GM23338 (cell line): ENCODE measurements around the gene XYLT1.

ENCODE experiments used
- CTCF ChIP-seq, 2 experiments: fragments of 200-600 bp in 1 of 2; sonication (generic) in 1 of 2; conservative IDR thresholded peaks; 2 replicates each; pipeline versions ENCODE4 v1.5.1 to v1.6.1; 2016 to 2017; ENCODE audit warnings: antibody characterized with exemption in 2 of 2, low read depth in 2 of 2, mild to moderate bottlenecking in 2 of 2, moderate library complexity in 1 of 2
- JUNB ChIP-seq: IDR thresholded peaks from one replicate; pipeline ENCODE4 v1.6.1; 2016; ENCODE audit warnings: antibody characterized with exemption; ENCODE audit not compliant: unreplicated experiment
- TF ChIP-seq, protein P1 (sequence below): IDR thresholded peaks from 2 replicates; pipeline ENCODE4 v1.6.1; 2016; ENCODE audit warnings: antibody characterized with exemption

DNA sequence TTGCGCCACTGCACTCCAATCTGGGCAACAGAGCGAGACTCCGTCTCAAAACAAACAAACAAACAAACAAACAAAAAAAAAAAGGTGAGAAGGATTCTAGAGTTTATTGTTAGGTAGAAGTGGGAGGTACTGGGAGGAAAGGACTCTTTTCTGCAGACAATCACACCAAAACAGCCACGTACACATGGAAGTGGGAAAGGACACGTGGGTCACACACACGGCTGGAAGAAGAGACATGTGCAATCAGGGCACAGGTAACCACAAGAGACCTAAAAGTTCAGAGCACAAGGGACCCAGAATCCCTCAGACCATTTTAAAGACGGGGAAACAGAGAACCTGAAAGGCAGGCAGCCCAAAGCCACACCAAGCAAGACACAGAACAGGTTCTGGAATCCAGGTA lies 20.5 kb downstream of the XYLT1 start:
- TF ChIP-seq CTCF (conservative IDR thresholded peaks at IDR 0.05; ENCODE audit: low read depth in 2 of 2) (no peak), JUNB (no peak)
- TF ChIP-seq, protein P1, sequence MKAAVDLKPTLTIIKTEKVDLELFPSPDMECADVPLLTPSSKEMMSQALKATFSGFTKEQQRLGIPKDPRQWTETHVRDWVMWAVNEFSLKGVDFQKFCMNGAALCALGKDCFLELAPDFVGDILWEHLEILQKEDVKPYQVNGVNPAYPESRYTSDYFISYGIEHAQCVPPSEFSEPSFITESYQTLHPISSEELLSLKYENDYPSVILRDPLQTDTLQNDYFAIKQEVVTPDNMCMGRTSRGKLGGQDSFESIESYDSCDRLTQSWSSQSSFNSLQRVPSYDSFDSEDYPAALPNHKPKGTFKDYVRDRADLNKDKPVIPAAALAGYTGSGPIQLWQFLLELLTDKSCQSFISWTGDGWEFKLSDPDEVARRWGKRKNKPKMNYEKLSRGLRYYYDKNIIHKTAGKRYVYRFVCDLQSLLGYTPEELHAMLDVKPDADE: no peak
